ENCODE results near the gene FARS2.
A peak's percentile ranks its signal among the peaks of the same experiment; 100 is the strongest.

The FARS2 gene

DNA sequence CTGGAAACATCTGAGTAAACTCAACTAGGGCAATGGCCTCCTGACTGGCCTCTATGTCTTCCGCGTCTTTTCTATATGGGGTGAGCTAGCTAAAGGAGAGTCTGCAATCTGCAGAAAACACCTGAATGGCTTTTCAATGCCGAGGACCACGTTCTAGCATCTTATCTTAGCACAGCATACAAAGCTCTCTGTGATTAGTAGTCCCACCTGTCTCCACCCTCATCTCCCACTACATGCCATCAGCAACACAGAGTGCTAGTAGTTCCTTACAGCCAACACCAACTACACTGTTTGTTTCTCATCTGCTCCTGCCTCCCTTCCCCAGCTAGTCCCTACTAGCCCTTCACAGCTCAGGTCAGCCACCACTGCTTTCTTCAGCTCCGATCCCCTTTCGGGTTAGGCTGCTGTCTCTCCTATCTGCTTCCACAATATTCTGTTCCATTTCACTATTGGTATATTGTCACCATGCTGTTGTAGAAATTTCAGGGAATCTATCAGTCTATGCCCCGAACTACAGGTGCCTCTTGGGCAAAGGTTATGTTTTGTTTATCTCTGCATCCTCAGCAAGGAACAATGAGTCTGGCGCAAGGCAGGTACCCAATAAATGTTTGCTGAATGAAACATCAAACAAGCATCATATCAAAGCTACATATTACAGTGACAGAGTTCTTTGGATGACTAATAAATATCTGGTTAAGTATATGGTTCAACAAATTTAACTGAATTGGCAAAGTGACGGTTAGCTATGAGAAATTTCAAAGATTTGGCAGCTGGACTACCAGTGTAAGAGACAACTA is 12.8 kb upstream of the FARS2 start:
- no peak for DNase-seq (ENCODE audit: low read depth)
- H3K4me3 ChIP-seq (ENCODE audit: low read depth, low read length) = no peak overlapping the region
- TF ChIP-seq, protein P1, sequence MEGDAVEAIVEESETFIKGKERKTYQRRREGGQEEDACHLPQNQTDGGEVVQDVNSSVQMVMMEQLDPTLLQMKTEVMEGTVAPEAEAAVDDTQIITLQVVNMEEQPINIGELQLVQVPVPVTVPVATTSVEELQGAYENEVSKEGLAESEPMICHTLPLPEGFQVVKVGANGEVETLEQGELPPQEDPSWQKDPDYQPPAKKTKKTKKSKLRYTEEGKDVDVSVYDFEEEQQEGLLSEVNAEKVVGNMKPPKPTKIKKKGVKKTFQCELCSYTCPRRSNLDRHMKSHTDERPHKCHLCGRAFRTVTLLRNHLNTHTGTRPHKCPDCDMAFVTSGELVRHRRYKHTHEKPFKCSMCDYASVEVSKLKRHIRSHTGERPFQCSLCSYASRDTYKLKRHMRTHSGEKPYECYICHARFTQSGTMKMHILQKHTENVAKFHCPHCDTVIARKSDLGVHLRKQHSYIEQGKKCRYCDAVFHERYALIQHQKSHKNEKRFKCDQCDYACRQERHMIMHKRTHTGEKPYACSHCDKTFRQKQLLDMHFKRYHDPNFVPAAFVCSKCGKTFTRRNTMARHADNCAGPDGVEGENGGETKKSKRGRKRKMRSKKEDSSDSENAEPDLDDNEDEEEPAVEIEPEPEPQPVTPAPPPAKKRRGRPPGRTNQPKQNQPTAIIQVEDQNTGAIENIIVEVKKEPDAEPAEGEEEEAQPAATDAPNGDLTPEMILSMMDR (conservative IDR thresholded peaks at IDR 0.05; ENCODE audit: low read depth, low read length) = no peak

DNA sequence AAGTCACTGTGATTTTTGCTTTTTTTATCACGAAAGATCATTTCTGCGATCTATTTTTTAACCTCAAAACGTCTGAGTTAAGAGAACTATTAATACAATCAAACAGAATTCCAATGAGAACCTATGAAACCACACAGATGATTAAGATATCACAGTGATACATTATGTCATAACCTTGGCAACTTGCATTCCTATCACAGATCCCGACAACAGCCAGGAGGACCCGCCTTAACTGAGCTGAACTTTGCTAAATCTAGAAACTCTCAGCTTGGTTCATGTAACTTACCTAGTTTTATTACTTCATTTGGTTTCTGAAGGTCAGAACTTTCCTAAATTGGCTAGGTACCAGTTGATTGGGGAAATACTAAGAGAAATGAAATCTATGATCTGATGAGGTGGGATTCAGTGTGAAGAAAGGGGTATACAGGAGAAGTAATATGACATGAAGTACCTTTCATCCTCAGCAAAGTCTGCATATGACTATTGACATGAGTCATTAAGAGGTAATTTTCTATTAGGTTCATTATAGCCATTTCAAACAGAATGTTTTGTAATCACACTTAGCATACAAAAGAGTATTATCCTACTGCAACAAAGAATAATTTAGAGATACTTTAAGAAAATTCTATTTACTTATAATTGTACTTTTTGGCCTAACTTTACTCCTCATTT is 11.7 kb upstream of the FARS2 start:
- peak; percentile 22 for DNase-seq (ENCODE audit: low read depth)
- no peak overlapping the region for H3K4me3 ChIP-seq (ENCODE audit: low read depth, low read length)
- TF ChIP-seq, protein P1 (conservative IDR thresholded peaks at IDR 0.05; ENCODE audit: low read depth, low read length) = no peak

DNA sequence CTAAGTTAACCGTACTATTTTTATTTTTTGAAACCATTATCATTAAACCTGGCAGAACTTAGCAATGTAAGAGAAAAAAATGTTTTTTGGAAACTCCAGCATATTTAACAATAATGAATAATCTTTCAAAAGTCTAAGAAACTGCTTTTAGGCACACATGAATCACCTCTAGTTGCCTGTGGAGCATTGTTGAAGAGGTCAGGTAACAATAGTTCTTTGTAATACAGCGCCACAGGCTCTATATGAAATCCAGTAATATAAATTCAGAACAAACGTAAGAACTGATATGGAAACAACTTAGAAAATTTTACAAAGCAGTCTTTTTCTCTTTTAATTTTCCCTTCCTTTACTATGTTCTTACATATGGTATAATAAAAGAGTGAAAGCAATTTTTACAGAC is 10.9 kb upstream of the FARS2 start:
- TF ChIP-seq, protein P1 (conservative IDR thresholded peaks at IDR 0.05; ENCODE audit: low read depth, low read length) = no peak
- no peak for DNase-seq (ENCODE audit: low read depth)
- no peak overlapping the region for H3K4me3 ChIP-seq (ENCODE audit: low read depth, low read length)

DNA sequence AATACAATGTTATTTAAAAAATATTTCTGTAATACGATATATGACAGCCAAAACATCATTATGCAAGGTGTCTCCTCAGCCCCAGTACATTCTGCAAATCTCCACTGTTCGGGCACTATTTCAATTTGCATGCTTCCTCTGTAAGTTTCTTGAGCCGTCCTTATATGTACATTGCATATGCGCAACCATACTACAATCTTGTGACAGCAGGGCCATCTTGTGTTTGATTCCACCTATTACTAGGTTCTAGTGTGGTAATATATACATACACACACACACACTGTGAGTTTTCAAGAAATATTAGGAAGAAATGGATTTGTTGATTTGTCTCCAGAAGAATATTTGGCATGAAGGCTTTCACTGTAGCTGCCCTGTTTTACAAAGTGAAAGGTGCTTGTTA is 10.4 kb upstream of the FARS2 start:
- H3K4me3 ChIP-seq (ENCODE audit: low read depth, low read length) = no peak overlapping the region
- peak; percentile 33 for DNase-seq (ENCODE audit: low read depth)
- TF ChIP-seq, protein P1 (conservative IDR thresholded peaks at IDR 0.05; ENCODE audit: low read depth, low read length) = no peak

DNA sequence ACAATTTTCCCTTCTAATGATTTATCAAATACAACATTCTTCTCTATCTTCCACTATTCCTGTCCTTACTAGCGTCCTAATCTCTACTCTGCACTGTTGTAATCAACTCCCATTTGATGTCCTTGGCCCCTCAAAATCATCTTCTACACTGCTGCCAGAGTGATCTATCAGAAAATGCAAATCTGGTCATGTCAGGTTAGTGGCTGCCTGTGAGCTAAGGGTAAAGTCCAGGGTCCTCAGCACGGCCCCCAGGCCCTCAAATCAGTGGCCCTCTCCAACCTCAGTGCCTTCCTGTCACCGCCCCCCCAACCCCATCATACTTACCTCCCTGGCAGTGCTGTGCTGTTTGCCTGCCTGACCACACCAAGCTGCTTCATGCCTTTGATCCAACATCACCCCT is 4.4 kb upstream of the FARS2 start:
- TF ChIP-seq, protein P1 (conservative IDR thresholded peaks at IDR 0.05; ENCODE audit: low read depth, low read length) = no peak
- DNase-seq (ENCODE audit: low read depth) = no peak
- H3K4me3 ChIP-seq (ENCODE audit: low read depth, low read length) = no peak overlapping the region

DNA sequence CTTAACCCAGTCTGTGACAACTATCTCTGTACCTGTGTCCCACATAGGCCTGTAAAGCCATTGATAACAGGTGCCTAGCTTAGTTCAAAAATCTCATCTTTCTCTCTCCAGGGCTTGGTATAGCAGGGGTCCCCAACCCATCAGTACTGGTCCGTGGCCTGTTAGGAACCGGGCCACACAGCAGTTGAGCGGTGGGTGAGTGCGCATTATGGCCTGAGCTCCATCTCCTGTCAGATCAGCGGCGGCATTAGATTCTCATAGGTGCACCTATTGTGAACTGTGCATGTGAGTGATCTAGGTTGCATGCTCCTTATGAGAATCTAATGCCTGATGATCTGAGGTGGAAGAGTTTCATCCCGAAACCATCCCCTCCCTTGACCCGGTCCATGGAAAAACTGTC is 3.9 kb upstream of the FARS2 start:
- TF ChIP-seq, protein P1 (conservative IDR thresholded peaks at IDR 0.05; ENCODE audit: low read depth, low read length) = no peak
- DNase-seq (ENCODE audit: low read depth) = no peak
- H3K4me3 ChIP-seq (ENCODE audit: low read depth, low read length) = no peak overlapping the region
